Choroid plexus epithelial cell (primary cell): Measurements from ENCODE around the gene SRRM4.

Source experiments
- DNase-seq: peaks from one replicate; pipeline ENCODE4 v3.0.0-alpha.2; 2010; ENCODE audit warnings: low read depth
- H3K4me3 ChIP-seq: 2 replicates; pipeline ENCODE4 v1.5.1; 2011; ENCODE audit warnings: low read depth, mild to moderate bottlenecking, control low read depth, low read length, moderate library complexity
- CTCF ChIP-seq: conservative IDR thresholded peaks from 2 replicates; pipeline ENCODE4 v1.5.1; 2011; ENCODE audit warnings: low read depth, mild to moderate bottlenecking, control low read depth, inconsistent platforms, low read length, moderate library complexity

SRRM4 gene

GRCh38 chr12:118982984-118983761 lies 1.8 kb downstream of the SRRM4 start:
- no peak for DNase-seq
- no peak for TF ChIP-seq CTCF
- no peak overlapping the region for H3K4me3 ChIP-seq

GRCh38 chr12:118984161-118984943 lies 3.0 kb downstream of the SRRM4 start:
- DNase-seq, result no peak
- H3K4me3 ChIP-seq, result no peak overlapping the region
- TF ChIP-seq CTCF, result no peak

DNA sequence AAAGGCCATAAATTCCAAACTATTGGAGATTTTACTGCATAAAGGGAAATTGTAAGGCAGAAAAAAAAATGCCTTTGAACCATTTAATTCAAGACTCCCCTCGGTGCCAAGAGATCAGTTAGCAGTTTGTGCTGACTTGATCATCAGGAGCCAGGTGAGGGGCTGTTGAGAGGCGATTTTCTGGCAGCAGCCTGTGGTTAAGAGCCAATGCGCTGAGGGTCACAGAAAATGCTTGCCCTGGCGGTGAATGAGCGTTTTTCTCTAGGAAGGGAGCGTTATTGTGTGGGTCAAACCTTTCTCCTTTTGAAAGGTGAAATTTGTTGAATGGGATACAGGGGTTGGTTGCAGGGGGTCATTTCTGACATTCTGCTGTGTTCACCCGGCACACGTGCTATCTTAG lies 4.7 kb downstream of the SRRM4 start:
- DNase-seq, result no peak
- H3K4me3 ChIP-seq, result no peak overlapping the region
- TF ChIP-seq CTCF, result no peak

- H3K4me3 ChIP-seq, result no peak overlapping the region
- TF ChIP-seq CTCF, result no peak
- DNase-seq, result no peak
Measured at GRCh38 chr12:118999107-118999506, 17.8 kb downstream of the SRRM4 start.

DNA sequence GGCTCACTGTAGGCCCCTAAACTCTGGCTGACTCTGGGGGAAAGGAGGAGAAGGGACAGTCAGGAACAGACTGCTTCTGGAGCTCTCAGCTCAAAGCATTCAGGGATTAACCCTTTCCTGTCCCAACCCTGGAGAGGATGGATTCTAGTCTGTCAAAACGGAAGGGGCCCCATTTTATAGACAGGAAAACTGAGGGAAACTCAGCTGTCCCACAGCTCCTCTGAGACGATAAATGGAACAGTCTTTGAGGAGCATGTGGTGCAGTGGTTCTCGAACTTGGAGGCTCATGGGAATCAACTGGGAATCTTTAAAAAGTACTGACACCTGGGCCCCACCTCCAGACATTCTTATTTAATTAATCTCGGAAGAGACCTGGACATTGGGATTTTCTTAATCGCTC lies 23.7 kb downstream of the SRRM4 start:
- no peak for DNase-seq
- no peak overlapping the region for H3K4me3 ChIP-seq
- TF ChIP-seq CTCF, result no peak

DNA sequence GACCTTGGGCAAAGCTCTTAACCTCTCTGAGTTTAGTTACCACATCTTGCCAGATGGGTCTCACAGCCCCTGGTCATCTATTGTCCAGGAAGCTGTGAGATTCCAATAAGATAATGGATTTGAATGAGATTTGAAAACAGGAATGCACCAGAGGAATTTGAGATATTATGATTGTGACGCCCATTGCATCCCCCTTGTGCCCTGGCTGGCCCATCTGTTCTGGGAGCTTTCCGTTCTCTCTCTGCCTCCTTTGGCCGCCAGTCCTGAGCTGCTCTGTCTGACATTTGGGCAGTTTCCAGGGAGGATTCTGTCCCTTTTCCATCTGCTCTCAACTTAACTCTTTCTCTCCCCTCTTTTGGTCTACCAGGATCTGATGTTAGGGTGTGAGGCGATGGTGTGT lies 24.6 kb downstream of the SRRM4 start:
- no peak overlapping the region for H3K4me3 ChIP-seq
- DNase-seq, result no peak
- no peak for TF ChIP-seq CTCF
